Measurements from ENCODE around the gene PPP1R3F.

The PPP1R3F gene

DNA sequence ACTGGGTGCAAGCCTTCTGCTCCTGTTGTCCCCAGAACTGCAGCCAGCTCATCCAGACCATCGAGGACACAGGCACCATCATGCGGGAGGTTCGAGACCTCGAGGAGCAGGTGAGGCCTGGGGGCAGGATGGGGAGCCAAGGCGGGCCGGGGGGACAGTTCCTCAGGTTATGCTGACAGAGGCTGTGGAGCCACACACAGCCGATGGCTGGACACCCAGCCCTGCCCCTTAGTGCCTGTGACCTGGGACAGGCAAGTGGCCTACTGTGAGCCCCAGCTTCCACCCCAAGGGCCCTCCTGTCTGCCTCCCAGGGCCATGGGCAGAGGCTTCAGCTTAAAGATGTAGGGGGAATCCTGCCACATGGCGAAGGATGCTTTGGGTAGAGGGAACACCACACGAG, 20.0 kb upstream of the PPP1R3F start:
- no peak for DNase-seq (ENCODE audit: low read depth in 2 of 2, low spot score in 1 of 2)

DNA sequence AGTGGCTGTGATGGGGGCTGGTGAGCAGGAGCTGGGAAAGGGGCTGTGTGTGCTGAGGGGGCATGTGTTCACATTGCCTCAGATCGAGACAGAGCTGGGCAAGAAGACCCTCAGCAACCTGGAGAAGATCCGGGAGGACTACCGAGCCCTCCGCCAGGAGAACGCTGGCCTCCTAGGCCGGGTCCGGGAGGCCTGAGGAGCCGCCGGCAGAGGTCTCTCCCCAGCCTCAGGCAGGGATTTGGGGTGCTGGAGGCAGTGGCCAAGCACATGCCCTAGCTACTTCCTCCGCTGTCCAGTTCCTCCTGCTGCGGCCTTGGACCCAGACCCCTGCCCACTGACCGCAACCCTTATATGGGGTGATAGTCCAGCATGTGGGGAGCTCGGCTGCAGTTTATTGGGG, 19.5 kb upstream of the PPP1R3F start:
- DNase-seq (ENCODE audit: low read depth in 2 of 2, low spot score in 1 of 2), result no peak

DNA sequence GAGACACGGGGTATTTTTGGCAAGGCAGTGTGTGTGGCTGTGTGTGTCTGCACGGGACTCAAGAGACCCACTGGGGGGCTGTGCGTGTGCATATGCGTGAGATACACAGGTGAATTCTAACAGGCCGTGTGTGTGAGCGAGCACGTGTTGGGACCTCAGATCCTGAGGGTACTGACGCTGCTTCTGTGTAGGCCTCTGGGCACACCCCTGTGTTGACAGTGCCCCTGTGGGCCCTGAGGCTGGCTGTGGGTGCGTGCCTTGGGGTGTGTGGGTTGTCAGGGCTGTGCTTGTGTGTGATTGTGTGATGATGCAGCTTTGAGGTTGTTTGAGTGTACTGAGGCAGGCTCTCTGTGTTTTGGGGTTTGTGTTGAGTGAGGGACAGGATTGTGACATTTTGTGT, 19.0 kb upstream of the PPP1R3F start:
- no peak for DNase-seq (ENCODE audit: low read depth in 2 of 2, low spot score in 1 of 2)

GRCh38 chrX:49251325-49251724, 18.3 kb upstream of the PPP1R3F start:
- no peak for DNase-seq (ENCODE audit: low read depth in 2 of 2, low spot score in 1 of 2)

- no peak for DNase-seq (ENCODE audit: low read depth in 2 of 2, low spot score in 1 of 2)
These were observed 15.0 kb upstream of the PPP1R3F start for GRCh38 chrX:49254639-49255038.

DNA sequence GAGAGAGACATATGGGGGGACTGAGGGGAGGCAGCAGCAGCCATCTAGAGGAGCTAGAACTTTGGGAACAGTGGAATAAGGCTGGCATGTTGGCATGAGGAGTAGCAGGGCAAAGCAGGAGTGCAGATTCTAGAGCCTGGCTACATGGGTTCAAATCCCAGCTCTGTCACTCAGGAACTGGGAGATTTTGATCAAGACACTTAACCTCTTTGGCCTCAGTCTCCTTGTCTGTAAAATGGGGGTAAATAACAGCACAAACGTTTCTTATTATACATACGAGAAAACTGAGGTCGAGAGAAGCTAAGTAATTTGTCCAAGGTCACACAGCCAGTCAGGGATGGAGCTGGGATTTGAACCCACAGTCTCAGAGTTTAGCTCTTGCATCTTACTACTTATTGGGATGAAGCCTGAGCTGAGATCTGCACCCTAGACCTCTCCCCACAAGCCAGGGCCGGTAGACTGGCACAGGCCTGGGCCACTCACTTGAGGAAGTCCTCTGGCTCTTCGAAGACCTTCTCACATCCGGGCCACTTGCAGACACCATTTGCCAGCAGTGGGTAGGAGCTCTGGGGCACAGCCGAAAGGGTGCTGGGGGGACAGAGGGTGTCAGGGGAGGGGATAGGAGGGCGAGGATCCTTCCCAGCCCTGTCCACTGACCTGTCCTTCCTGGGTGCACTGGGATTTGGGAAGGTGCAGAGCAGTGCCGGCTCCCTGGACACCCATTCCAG, 13.2 kb upstream of the PPP1R3F start:
- no peak for DNase-seq (ENCODE audit: low read depth in 2 of 2, low spot score in 1 of 2)

GRCh38 chrX:49257074-49257790, 12.4 kb upstream of the PPP1R3F start:
- DNase-seq (ENCODE audit: low read depth in 2 of 2, low spot score in 1 of 2), result no peak

DNA sequence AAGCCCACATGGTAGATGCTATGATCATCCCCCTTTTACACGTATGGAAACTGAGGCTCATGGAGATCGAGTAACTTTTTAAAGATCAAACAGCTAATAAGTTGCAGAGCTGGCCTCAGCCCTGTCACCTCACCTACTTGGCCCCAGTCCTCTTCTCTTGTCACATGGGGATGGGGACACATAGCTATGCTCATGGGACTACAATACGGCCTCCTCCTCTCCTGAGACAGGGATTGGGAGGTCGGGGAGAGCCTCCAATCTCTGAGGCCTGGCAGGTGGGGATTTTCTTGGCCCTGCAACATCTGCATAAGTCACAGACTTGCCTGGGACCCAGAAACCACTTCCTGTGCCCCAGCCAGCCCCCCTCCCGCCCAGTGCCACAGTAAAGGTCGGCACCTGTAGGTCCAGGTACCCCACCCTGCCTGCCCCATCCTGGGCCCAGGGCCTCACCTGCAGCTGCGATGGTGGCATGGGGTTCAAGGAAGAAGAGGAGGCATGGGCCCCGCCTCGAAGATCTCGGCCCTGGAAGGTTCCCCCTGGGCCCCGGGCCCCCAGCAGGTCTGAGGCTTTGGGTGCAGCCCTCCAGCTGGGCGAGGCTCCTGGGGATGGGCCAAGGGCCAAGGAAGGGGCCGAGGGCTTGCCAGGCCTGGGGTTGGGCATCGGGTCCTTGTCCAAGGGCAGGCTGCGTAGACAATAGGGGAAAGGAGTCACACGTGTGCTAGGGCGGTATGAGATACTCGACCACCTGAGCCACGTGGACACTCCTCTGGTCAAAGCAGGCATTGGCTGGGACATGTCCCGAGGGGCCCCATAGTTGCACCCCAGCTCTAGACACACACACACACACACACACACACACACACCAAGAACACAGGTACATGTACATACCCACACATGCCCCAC, 11.5 kb upstream of the PPP1R3F start:
- no peak for DNase-seq (ENCODE audit: low read depth in 2 of 2, low spot score in 1 of 2)

- DNase-seq (ENCODE audit: low read depth in 2 of 2, low spot score in 1 of 2), result no peak
These were observed 10.9 kb upstream of the PPP1R3F start for GRCh38 chrX:49258749-49259124.

DNA sequence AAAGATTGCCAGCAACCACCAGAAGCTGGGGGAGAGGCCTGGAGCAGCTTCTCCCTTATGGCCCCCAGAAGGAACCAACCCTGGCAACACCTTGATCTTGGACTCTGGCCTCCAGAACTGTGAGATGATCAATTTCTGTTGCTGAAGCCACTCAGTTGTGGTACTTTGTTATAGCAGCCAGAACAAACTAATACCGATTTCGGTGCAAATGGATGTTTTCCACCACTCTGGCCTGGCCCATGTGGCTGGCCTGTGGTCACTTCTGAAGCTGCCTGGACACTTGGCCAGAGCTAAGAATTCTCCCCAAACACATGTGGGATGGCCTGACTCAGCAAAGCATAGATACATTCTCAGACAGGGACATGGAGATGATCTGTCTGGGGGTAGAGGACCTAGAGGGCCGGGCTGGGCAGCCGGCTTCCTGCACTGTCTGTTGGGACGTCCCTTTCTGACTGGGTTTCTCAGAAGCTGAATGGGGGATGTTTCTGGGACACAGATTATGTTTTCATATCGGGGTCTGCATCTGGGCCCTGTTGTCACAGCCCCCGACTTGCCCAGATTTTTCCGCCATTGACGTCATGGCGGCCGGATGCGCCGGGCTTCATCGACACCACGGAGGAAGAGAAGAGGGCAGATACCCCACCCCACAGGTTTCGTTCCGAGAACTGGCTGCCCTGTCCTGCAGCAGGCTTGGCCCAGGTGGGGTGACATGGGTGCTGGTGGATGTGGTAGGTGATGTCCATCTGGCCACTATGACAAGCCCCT, 9.2 kb upstream of the PPP1R3F start:
- DNase-seq (ENCODE audit: low read depth in 2 of 2, low spot score in 1 of 2), result no peak

DNA sequence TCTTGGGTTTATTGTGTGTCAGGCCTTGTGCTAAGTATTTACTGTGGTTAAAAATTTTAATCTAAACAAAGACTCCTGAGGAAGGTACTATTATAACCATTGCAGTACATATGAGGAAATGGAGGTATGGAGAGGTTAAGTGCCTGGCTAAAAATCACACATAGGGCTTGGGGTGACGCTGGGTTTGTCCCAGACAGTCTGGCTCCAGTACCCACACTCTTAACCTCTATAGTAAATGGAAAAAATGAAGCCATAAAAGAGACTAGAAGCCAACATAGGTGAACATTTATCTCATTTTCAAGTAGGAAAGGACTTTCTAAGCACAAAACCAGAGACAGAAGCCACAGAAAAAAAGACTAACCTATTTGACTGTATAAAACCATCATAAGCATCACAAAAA, 7.0 kb upstream of the PPP1R3F start:
- DNase-seq (ENCODE audit: low read depth in 2 of 2, low spot score in 1 of 2), result no peak

- DNase-seq (ENCODE audit: low read depth in 2 of 2, low spot score in 1 of 2), result no peak
These were observed 6.0 kb upstream of the PPP1R3F start for GRCh38 chrX:49263631-49264030.

DNA sequence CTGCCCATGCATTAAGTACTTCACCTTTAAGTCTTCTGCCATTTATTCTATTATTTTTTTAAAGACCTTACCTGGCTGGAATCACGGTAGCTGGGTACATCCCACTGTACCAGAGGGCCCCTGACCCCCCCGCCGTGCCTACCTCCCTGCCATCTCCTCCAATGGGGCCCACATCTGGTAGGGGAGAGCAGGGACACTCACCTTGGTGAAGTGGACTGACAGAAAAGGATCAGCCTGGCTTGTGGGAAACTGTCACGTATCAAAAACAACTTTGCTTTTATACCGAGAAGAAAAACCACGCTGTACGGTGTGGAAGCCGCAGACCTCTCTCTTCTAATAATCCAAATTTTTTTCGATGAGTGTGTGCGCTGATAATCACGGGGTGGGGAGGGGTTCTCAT, 5.1 kb upstream of the PPP1R3F start, which contains the start of gene FOXP3:
Gene FOXP3 (minus strand): TSS at position 251 of the 400 bp plus-strand sequence. CDS start 6,205 bp downstream, outside the sequence.
- no peak for DNase-seq (ENCODE audit: low read depth in 2 of 2, low spot score in 1 of 2)

DNA sequence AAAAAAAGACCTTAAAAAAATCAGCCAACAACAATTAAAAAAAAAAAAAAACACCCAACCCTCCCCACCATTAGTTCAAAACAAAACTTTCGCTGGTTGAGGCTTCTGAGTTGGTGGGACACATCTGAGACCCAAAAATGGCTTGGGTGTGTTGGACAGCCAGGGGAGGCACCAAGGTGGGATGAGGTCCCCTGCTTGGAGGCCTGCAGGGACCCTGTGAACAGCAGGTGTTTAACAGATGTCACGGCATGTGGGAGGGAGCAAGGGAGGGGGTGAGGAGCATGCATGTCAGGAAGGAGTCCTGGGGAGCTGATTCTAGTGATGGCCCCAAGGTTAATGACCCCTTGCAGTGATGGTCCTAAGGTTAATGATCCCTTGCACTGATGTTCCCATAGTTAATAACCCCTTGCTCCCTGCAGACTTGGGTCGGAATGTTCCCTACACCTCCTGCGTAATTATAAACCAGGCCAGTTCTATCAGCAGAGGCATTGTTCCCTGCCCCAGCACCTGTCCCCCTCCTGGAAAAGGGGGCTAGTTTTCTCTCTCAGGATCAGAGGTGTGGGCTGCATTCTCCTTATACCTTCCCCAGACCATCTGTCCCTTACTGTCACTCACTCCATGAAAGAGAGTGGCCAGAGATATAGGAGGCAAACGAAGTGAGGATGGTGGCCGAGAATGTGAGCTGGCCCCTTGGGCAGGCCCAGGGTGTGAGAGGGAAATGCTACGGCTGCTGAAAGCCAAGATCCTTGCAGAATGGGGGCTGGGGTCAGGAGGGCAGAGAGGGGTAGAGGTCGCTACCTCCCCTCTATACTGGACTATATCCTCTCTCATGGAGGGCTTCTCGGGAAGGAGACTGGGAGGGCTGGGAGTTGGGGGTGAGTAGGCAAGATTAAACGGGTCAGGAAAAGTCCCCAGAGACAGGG, 2.8 kb upstream of the PPP1R3F start:
- DNase-seq (ENCODE audit: low read depth in 2 of 2, low spot score in 1 of 2), result no peak

DNA sequence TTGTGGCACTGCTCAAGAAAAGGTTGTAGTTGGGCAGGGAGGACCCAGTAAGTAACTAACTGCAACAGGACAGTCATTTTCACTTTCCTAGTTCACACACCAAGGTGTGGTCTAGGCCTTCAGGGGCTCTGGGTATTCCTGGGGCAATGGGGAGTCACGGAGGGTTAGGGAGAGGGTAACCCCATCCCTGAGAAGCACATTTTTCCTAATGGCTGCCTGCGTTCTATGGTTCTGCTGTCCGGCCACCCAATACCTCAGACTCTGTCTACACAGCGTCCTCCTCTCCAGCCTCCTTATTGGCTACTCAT, 937 bp upstream of the PPP1R3F start:
- no peak for DNase-seq (ENCODE audit: low read depth in 2 of 2, low spot score in 1 of 2)

DNA sequence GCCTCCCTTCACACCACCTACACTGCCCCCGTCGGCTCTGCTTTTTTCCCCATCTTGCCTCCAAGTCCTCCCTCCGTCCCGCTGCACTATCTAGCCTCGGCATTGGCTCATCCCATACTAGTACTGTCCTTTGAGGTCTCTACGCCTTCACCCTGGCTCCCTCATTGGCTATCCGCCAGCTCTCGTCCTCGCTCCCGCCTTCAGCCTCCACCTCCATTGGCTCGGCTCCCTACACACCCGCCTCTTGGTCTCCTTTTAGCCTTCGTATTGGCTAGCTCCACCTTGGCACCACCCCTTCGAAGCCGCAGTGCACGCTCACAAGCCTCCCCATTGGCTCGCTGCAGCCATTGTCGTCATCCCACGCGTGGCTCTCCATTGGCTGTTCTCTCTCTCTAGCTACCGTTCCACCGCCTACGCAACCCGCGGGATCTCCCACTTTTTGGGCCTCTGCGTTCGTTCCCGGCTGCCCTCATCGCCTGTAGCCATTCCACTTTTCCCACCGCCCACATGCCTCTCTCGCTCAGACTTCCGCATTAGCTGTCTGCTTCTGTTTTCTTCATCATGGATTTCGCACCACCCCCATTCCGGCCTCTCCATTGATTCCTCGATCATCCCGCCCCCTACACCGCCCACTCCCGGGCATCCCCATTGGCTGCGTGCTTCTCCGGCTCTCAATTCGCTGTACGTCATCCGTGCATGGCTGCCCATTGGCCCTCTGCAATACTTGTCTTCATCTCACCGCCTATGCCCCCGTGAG, 405 bp upstream of the PPP1R3F start:
- peak; percentile 70 to 86 for DNase-seq (ENCODE audit: low read depth in 2 of 2, low spot score in 1 of 2)

GRCh38 chrX:49270249-49270921, 792 bp downstream of the PPP1R3F start:
- no peak for DNase-seq (ENCODE audit: low read depth in 2 of 2, low spot score in 1 of 2)

GRCh38 chrX:49271341-49271740, 1.7 kb downstream of the PPP1R3F start:
- no peak for DNase-seq (ENCODE audit: low read depth in 2 of 2, low spot score in 1 of 2)

DNA sequence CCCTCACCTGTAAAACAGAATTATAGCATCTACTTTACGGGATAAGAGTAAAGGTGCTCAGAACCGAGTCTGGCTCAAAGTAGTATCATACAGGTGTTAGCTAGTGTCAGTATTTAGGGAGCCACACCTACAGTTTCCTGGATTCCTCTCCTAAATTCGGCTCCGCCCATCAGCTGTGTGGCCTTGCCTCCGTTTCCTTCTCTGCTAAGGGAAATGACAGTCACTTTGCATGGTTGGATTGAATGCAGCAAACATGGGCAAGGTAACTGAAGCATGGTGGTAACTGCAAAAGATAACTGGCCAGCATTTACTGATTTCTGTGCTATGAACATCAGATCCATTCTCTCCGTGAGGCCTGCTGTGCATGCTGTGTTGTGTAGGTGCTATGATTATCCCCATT, 2.8 kb downstream of the PPP1R3F start:
- no peak for DNase-seq (ENCODE audit: low read depth in 2 of 2, low spot score in 1 of 2)

All from stimulated activated CD8-positive, alpha-beta memory T cell treated with anti-CD3 and anti-CD28 coated beads, Interleukin-4, amount 100 ng/mL, for 1 hour (primary cell).